ENCODE results near the gene SREBF2.
A peak's percentile ranks its signal among the peaks of the same experiment; 100 is the strongest.
"Not testable (repeated sequence)": the region's sequence is repeated elsewhere in the genome, so short reads cannot be mapped to it uniquely, and the experiment has no call there.

The SREBF2 gene

GRCh38 chr22:41821471-41822316 is 11.2 kb upstream of the SREBF2 start:
- DNase-seq (ENCODE audit: low spot score), result no peak

- peak; percentile 62 for DNase-seq (ENCODE audit: low spot score)
These were observed 10.4 kb upstream of the SREBF2 start for GRCh38 chr22:41822317-41823057.

DNA sequence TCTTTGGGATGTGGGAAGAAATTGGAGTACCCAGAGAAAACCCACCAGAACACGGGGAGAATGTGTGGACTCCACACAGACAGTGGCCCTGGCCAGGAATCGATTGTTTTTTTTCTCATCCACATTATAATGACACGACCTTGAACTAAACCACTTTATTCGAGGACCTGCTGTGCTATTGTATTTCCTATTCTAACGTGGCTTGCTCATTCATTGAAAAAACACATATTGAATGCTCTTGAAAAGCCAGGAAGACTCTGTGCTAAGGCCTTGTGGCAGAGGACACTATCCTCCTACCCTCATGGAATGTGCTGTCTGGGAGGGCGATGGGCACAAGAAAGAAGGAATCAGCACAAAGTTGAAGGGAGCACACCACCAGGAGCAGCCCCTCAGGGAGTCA is 9.1 kb upstream of the SREBF2 start:
- DNase-seq (ENCODE audit: low spot score), result no peak

GRCh38 chr22:41825376-41825775 is 7.5 kb upstream of the SREBF2 start:
- DNase-seq (ENCODE audit: low spot score), result no peak

DNA sequence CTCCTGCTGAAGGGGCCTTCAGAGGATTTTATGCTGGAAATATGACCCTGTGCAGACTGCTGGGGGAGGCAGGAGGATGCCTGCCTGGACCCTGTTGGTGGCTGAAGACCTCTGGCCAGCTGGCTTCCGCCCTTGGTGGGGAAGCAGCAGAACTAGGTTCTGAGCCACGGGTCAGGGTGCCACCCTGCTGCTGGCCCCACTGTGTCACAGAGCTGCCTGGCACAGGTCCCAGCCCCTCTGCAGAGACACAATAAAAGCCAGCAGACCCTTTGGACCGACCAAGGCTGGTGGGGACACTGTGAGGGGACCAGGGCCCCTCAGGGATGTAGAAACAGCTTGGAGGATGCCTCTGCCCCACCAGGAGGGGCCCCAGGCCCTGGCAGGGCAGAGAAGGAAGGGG is 6.9 kb upstream of the SREBF2 start:
- no peak for DNase-seq (ENCODE audit: low spot score)

DNA sequence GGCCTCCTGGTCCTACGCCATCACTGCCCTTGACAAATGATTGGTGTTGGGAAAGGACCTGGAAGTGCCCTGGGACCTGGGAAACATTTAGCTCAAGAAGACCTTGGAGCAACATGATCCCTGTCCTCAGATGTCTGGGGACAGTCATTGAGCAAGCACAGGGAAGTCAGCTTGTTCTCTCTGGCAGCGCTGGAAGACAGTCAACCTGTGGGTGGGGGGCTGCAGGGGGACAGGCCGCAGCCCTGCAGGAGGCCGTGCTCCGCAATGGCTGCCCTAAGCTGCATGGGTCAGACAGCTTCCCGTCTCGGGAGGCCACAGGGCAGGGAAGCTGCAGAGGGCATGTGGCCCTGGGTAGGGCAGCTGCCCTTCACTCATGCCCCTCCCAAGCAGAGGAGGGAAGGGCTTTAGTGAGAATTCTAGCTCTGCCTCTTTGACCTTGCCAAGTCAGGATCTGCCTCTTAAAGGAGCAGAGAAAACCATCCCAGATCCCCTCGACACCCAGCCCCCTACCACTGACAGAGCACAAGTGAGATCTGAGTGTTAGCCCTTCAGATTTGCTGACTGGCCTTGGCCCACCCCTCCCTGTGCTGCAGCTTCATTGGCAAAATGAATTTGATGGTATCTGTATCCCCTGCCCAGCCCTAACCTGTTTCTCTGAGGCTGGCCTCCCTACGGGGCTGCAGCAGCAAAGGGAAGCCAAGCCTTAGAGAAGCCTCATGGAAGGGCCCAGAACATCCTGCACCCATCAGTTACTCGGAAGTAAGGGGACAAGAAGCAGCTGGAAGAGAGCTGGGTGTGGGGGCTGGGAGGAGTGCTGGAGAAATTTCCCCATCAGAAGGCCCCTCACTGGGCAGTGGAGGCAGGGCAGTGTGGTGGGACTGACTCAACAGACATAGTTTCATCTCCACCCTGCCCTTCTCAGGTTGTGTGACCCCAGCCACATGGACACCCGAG is 6.2 kb upstream of the SREBF2 start:
- DNase-seq (ENCODE audit: low spot score), result no peak

- DNase-seq (ENCODE audit: low spot score), result no peak
These were observed 5.2 kb upstream of the SREBF2 start for GRCh38 chr22:41827671-41828070.

DNA sequence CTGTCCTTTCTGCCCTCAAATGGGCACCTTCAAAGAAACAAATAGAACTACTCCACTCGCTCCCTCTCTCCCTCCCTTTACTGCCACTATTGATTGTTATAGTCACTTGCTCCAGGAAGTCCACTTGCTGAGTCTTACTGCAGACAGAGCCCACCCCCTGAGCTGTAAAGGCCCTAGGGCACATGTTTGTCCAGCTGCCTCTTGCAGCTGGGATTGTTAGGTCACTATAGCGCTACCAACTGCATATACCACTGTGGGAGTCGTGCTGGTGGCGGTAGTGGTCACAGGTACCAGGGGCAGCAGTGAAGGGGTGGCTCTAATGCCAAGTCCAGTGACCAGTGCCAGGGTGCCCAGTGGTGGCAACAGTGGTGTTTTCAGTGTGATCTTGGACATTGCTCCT is 4.4 kb upstream of the SREBF2 start:
- no peak for DNase-seq (ENCODE audit: low spot score)

DNA sequence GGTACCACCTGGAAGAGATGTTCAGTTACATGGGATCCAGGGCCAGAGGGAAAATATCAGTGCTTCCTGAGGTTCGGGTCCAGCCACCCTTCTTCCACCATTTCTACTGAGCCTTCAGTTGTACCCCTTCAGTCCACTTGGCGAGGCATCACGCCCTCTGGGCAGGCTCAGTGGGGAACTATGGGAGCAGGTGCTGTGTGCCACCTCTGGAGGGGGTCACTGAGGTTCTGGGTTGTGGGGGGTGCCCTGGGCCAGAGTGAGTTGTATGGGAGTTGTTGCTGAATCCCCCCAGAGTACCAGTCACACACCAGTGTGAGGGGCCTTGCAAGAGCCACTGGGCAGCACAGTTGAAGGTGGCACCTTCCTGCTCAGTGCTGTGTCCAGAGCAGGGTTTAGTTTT is 2.7 kb upstream of the SREBF2 start:
- DNase-seq (ENCODE audit: low spot score), result no peak

- no peak for DNase-seq (ENCODE audit: low spot score)
These were observed 1.5 kb upstream of the SREBF2 start for GRCh38 chr22:41831383-41831782.

DNA sequence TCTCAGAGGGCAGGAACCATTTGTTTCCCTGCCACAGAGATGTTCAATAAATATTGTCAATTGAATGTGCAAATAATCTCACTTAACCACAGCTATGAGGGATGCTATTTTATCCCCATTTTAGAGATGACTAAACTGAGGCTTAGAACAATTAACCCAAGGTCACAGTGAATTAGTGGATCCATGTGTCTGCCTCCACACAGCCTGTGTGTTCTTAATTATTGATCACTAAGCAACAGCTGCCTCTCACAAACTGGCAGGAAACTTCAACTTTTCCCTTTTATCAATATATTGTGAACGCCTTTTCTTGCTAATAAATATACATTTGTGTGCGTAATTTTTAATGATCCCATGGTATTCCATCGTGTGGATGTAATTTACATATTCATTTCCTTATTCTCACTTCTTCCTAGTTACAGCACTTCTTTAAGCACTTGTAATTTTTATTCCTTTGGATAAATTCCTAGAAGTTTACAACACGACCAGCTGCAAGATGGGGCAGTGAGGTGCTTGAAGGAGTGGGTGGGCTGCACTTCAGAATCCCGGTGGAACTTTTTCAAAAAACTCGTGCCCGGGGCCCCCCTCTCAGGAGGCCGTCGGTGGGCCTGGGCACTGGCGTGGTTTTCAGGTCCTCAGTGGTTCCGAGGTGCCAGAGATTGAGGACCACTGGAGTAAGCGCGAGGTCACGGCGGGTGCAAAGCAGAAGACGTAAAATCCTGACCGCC is 915 bp upstream of the SREBF2 start:
- no peak for DNase-seq (ENCODE audit: low spot score)

DNA sequence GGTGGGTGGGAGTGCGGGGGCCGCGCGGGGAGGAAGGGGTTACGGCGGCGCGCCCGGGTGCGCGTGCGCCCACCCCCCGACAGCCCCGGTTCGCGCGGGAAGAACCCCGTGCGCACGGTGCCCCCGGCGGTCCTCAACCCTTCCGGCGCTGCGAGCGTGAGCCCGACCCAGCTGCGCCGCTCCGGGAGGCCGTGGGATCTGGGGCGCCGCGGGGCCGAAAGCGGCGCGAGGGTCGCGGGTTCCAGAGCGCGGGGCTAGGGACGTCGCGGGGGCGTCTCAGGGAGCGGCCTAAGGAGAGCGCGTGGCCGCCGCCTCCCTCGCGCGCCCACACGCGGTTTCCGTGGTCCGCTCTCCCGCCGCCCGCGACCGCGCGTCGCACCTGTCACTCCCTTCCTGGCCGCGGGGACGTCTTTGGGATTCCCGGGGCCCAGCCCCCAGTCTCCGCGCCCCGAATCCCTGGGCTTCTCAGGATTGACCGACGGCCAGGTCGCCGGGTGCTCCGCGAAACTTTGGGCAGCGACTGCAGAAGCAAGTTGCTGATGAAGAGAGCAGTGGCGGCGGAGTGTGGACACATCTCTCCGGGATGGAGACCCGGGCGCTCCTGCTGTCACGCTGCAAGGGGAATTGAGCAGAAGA is 582 bp downstream of the SREBF2 start:
- no peak for DNase-seq (ENCODE audit: low spot score)

DNA sequence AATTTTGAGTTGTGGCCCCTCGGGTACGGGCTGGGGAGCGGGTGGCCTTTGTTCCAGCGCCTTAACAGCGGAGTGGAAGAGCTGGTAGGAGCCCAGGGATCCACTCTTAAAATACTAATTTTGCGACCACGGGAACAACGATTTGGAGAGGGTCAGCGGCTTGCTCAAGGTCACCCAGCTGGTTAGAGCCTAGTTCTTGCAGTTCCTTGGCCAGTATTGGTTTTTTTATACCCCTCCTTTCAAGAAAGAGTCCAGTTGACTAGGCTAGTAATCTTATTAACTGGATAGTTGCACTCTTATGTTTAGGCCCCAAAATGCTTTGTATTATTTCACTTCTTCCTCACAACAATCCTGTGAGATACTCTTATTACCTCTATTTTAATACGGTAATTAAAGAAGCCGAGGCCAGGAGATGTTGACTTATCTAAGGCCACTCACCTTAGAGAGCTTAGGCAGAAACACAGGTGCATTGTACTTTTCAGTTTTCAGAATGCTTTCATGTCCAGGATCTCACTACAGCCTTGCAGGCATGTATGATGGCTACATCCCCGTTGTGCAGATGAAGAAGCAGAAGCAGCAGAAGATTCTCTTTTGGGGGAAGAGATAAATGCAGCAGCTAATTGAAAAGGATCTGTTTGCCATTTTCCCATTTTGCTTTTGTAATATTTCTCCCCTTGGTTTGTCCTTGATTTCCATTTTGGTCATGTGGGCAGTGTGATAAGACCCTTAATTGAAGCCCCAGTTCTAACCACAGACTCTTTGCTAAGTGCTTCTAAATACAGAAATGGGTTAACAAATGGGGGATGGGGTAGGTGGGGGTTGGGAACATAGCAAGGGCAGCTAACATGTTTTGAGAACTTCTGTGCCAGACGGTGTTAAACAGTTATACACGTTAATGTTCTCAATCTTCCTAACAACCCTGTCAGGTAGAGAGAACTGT is 1.4 kb downstream of the SREBF2 start:
- DNase-seq (ENCODE audit: low spot score), result no peak

- DNase-seq (ENCODE audit: low spot score), result not testable (repeated sequence)
These were observed 2.6 kb downstream of the SREBF2 start for GRCh38 chr22:41835462-41835861.

DNA sequence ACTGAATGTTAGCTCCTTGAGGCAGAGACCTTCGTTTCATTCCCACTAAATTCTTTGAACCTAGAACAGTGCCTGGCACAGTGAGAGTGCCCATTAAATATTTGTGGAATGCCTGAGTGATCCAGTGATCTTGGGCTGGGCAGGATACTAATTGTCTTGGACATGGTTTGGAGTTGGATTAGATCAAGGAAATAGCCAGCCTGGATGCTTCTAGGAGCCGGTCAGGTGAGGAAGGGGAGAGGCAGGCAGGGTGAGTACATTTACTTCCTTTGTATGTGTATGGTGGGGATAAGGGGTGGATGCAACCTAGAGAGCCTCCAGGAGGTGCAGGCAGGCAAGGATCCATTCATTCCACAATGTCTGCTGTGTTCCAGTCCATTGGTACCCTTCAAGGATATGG is 3.6 kb downstream of the SREBF2 start:
- DNase-seq (ENCODE audit: low spot score), result no peak

GRCh38 chr22:41838842-41839618 is 6.1 kb downstream of the SREBF2 start:
- no peak for DNase-seq (ENCODE audit: low spot score)

DNA sequence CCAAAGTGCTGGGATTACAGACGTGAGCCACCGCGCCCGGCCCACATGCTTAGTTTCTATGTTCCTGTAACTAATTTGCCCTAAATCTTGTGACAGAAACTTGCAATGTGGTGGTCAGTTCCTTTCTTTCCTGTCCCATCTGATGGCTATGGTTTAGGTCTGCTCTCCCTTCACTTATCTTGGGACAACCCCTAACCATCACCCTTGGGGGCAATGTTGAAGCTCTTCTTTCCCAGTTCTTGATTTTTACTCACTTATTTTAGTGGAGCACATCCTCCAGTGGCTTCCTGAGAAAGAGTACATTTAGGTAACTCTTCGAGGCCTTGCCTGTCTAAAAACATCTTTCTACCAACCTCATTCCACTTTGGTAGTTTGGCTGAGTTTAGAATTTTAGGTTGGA is 7.3 kb downstream of the SREBF2 start:
- no peak for DNase-seq (ENCODE audit: low spot score)

GRCh38 chr22:41841085-41841712 is 8.3 kb downstream of the SREBF2 start:
- DNase-seq (ENCODE audit: low spot score), result no peak
